ENCODE data around the gene HPS5. TPM values are rescaled to one million over a fixed set of nuclear protein-coding genes. Genes with fewer than 3 reads are reported as not detected.
"Not testable (repeated sequence)": the region's sequence is repeated elsewhere in the genome, so short reads cannot be mapped to it uniquely, and the experiment has no call there.

Gene HPS5
- total RNA-seq (2014; rRNA removed; shearing (Covaris generic)) = 196 and 240 TPM in 2 replicates
- polyA plus RNA-seq (2015; cell fraction: cytosol; rRNA removed) = 93.1 and 129 TPM in 2 replicates
- 133 and 137 TPM in 2 replicates for polyA plus RNA-seq (2015; cell fraction: nucleus; rRNA removed)

- in situ Hi-C loops (cut with HindIII; ENCODE audit: low pct_unique_long_range_greater_than_20kb, low sequenced_read_pairs) = no loop called here
- DNase-seq (ENCODE audit: low read depth, low spot score) = peak; percentile 99
Measured at GRCh38 chr11:18321969-18322711, at the start of gene HPS5, which contains the start of gene GTF2H1. Gene HPS5 (minus strand): TSS chr11:18322140. CDS start chr11:18317858, 4,282 bp downstream. Gene GTF2H1 (plus strand): TSS chr11:18322567. CDS start chr11:18333075, 10,508 bp downstream.

- in situ Hi-C loops (cut with HindIII; ENCODE audit: low pct_unique_long_range_greater_than_20kb, low sequenced_read_pairs) = no loop called here
- no peak for DNase-seq (ENCODE audit: low read depth, low spot score)
Measured at GRCh38 chr11:18371279-18371678, 49.3 kb upstream of the HPS5 start.

GRCh38 chr11:18369398-18369797 is 47.5 kb upstream of the HPS5 start:
- DNase-seq (ENCODE audit: low read depth, low spot score) = no peak
- in situ Hi-C loops (cut with HindIII; ENCODE audit: low pct_unique_long_range_greater_than_20kb, low sequenced_read_pairs) = no loop called here

- DNase-seq (ENCODE audit: low read depth, low spot score) = no peak
- in situ Hi-C loops (cut with HindIII; ENCODE audit: low pct_unique_long_range_greater_than_20kb, low sequenced_read_pairs) = no loop called here
Measured at GRCh38 chr11:18368221-18368620, 46.3 kb upstream of the HPS5 start.

- in situ Hi-C loops (cut with HindIII; ENCODE audit: low pct_unique_long_range_greater_than_20kb, low sequenced_read_pairs) = no loop called here
- no peak for DNase-seq (ENCODE audit: low read depth, low spot score)
Measured at GRCh38 chr11:18367431-18367830, 45.5 kb upstream of the HPS5 start.

- in situ Hi-C loops (cut with HindIII; ENCODE audit: low pct_unique_long_range_greater_than_20kb, low sequenced_read_pairs) = no loop called here
- no peak for DNase-seq (ENCODE audit: low read depth, low spot score)
Measured at GRCh38 chr11:18366286-18366685, 44.3 kb upstream of the HPS5 start.

- in situ Hi-C loops (cut with HindIII; ENCODE audit: low pct_unique_long_range_greater_than_20kb, low sequenced_read_pairs) = no loop called here
- DNase-seq (ENCODE audit: low read depth, low spot score) = no peak
Measured at GRCh38 chr11:18365741-18366140, 43.8 kb upstream of the HPS5 start.

- in situ Hi-C loops (cut with HindIII; ENCODE audit: low pct_unique_long_range_greater_than_20kb, low sequenced_read_pairs) = no loop called here
- DNase-seq (ENCODE audit: low read depth, low spot score) = no peak
Measured at GRCh38 chr11:18364495-18365073, 42.6 kb upstream of the HPS5 start.

GRCh38 chr11:18361154-18361553 is 39.2 kb upstream of the HPS5 start:
- DNase-seq (ENCODE audit: low read depth, low spot score) = no peak
- in situ Hi-C loops (cut with HindIII; ENCODE audit: low pct_unique_long_range_greater_than_20kb, low sequenced_read_pairs) = no loop called here

GRCh38 chr11:18358646-18359045 is 36.7 kb upstream of the HPS5 start:
- in situ Hi-C loops (cut with HindIII; ENCODE audit: low pct_unique_long_range_greater_than_20kb, low sequenced_read_pairs) = no loop called here
- DNase-seq (ENCODE audit: low read depth, low spot score) = no peak

- in situ Hi-C loops (cut with HindIII; ENCODE audit: low pct_unique_long_range_greater_than_20kb, low sequenced_read_pairs) = no loop called here
- DNase-seq (ENCODE audit: low read depth, low spot score) = no peak
Measured at GRCh38 chr11:18352581-18352980, 30.6 kb upstream of the HPS5 start.

- no peak for DNase-seq (ENCODE audit: low read depth, low spot score)
Measured at GRCh38 chr11:18347471-18348125, 25.7 kb upstream of the HPS5 start.

GRCh38 chr11:18332891-18333290 is 11.0 kb upstream of the HPS5 start:
- in situ Hi-C loops (cut with HindIII; ENCODE audit: low pct_unique_long_range_greater_than_20kb, low sequenced_read_pairs) = no loop called here
- no peak for DNase-seq (ENCODE audit: low read depth, low spot score)

More at GRCh38 chr11:18347471-18348125, 25.7 kb upstream of the HPS5 start:
- in situ Hi-C loops (cut with HindIII; ENCODE audit: low pct_unique_long_range_greater_than_20kb, low sequenced_read_pairs) = no loop called here

GRCh38 chr11:18332302-18332701 is 10.4 kb upstream of the HPS5 start:
- in situ Hi-C loops (cut with HindIII; ENCODE audit: low pct_unique_long_range_greater_than_20kb, low sequenced_read_pairs) = no loop called here
- DNase-seq (ENCODE audit: low read depth, low spot score) = no peak

GRCh38 chr11:18330921-18331320 is 9.0 kb upstream of the HPS5 start:
- in situ Hi-C loops (cut with HindIII; ENCODE audit: low pct_unique_long_range_greater_than_20kb, low sequenced_read_pairs) = no loop called here
- DNase-seq (ENCODE audit: low read depth, low spot score) = no peak

- no peak for DNase-seq (ENCODE audit: low read depth, low spot score)
- in situ Hi-C loops (cut with HindIII; ENCODE audit: low pct_unique_long_range_greater_than_20kb, low sequenced_read_pairs) = no loop called here
Measured at GRCh38 chr11:18329196-18329870, 7.4 kb upstream of the HPS5 start.

- in situ Hi-C loops (cut with HindIII; ENCODE audit: low pct_unique_long_range_greater_than_20kb, low sequenced_read_pairs) = no loop called here
Measured at GRCh38 chr11:18324381-18324780, 2.4 kb upstream of the HPS5 start.

GRCh38 chr11:18323881-18324280 is 1.9 kb upstream of the HPS5 start:
- in situ Hi-C loops (cut with HindIII; ENCODE audit: low pct_unique_long_range_greater_than_20kb, low sequenced_read_pairs); DNase-seq (ENCODE audit: low read depth, low spot score): not testable (repeated sequence)

More at GRCh38 chr11:18324381-18324780, 2.4 kb upstream of the HPS5 start:
- peak; percentile 44 for DNase-seq (ENCODE audit: low read depth, low spot score)

All from SK-MEL-5 (cell line).